ENCODE measurements around the gene SEC11C. TPM values are rescaled to one million over a fixed set of nuclear protein-coding genes. Genes with fewer than 3 reads are reported as not detected.

SEC11C gene
- total and polyA plus RNA-seq, 2 of the 13 experiments (the other 11 are each of a cell fraction or from before 2014, with no cell fraction given) = 71.9 to 297 TPM

DNA sequence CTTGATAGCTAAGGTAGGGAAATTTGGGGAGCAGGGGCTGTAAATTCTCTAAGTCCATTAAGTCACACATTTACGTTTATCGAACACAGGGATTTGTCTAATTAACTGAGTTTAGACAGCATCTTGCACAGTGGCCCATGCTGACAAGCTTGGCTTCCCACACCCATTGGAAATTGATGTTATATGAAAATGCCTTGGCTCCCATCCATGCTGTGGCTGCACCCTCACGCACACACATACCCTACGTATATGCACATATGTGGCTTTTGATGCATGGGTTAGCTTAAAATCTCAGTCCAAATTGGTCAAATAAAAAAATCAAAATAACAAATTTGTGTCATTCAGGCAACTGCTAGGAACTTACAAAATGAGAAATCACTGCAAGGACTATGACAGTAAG lies 37.8 kb downstream of the SEC11C start:
- H3K36me3 ChIP-seq (replicated peaks in 1 of 2; ENCODE audit: control insufficient read depth in 1 of 2, insufficient read depth in 2 of 2, low read length in 2 of 2) = no peaks in the 10 kb centered on the region
- H4K20me1 ChIP-seq (ENCODE audit: insufficient read depth, low read length) = no peaks in the 10 kb centered on the region
- no peak for ATAC-seq
- no peak overlapping the region for H3K27ac ChIP-seq (ENCODE audit: extremely low read length, insufficient read depth, low read length)
- BruUV-seq (replicated peaks) = no TSS peak
- in situ Hi-C loops (cut with HindIII; ENCODE audit: extremely low pct_ligation_motif_present, low pct_unique_long_range_greater_than_20kb) (no loop called here), intact Hi-C loops (cut with micrococcal nuclease; ENCODE audit: unreplicated experiment) (no loop called here)
- no peak overlapping the region for H3K9ac ChIP-seq (ENCODE audit: insufficient read depth, low read depth, low read length)
- ChIA-PET POLR2A (no interaction called here), CTCF (ENCODE audit: low intra/inter-chr PET ratio, low total read pairs) (no interaction called here)
- WGBS (ENCODE audit: low lambda C conversion rate) = 31% methylated on average over 4 of the region's 4 CpGs
- TF ChIP-seq ZSCAN31 (CRISPR knock-in tag; IDR thresholded peaks at IDR 0.05; ENCODE audit: low read depth) (no peak), ZNF564 (CRISPR knock-in tag; IDR thresholded peaks at IDR 0.05) (no peak), BHLHE40 (IDR thresholded peaks at IDR 0.05; ENCODE audit: low read length) (no peak), ZNF75D (CRISPR knock-in tag; IDR thresholded peaks at IDR 0.05; ENCODE audit: borderline replicate concordance) (no peak), EED (CRISPR knock-in tag; IDR thresholded peaks at IDR 0.05) (no peak), SOX5 (CRISPR knock-in tag; IDR thresholded peaks at IDR 0.05; ENCODE audit: borderline replicate concordance) (no peak), CENPT (CRISPR knock-in tag; IDR thresholded peaks at IDR 0.05; ENCODE audit: low read depth) (no peak), ZBTB1 (CRISPR knock-in tag; IDR thresholded peaks at IDR 0.05; ENCODE audit: borderline replicate concordance) (no peak), ZBTB43 (CRISPR knock-in tag; conservative IDR thresholded peaks at IDR 0.05) (no peak), TRIM22 (IDR thresholded peaks at IDR 0.05) (no peak), AKAP8 (CRISPR knock-in tag; IDR thresholded peaks at IDR 0.05) (no peak), ZNF572 (CRISPR knock-in tag; IDR thresholded peaks at IDR 0.05) (no peak), HNRNPUL1 (IDR thresholded peaks at IDR 0.05; ENCODE audit: low read depth, low read length) (no peak), ZNF280B (CRISPR knock-in tag; IDR thresholded peaks at IDR 0.05; ENCODE audit: borderline replicate concordance) (no peak)
- TF ChIP-seq, protein P1, sequence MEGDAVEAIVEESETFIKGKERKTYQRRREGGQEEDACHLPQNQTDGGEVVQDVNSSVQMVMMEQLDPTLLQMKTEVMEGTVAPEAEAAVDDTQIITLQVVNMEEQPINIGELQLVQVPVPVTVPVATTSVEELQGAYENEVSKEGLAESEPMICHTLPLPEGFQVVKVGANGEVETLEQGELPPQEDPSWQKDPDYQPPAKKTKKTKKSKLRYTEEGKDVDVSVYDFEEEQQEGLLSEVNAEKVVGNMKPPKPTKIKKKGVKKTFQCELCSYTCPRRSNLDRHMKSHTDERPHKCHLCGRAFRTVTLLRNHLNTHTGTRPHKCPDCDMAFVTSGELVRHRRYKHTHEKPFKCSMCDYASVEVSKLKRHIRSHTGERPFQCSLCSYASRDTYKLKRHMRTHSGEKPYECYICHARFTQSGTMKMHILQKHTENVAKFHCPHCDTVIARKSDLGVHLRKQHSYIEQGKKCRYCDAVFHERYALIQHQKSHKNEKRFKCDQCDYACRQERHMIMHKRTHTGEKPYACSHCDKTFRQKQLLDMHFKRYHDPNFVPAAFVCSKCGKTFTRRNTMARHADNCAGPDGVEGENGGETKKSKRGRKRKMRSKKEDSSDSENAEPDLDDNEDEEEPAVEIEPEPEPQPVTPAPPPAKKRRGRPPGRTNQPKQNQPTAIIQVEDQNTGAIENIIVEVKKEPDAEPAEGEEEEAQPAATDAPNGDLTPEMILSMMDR (CRISPR knock-in tag; IDR thresholded peaks at IDR 0.05) = no peak
- H3K4me3 ChIP-seq (replicated peaks in 1 of 3; ENCODE audit: insufficient read depth in 1 of 3, low read depth in 2 of 3, low read length in 3 of 3) = no peak overlapping the region
- H3K27me3 ChIP-seq (ENCODE audit: control insufficient read depth in 1 of 2, insufficient read depth in 2 of 2, low read length in 2 of 2) = peaks cover 0 to 11% of the 10 kb centered on the region in 2 experiments; a peak in 1 of 5 replicates
- H2AFZ ChIP-seq (ENCODE audit: low read length) = no peak overlapping the region
- peaks cover 20% of the 10 kb centered on the region for H3K9me3 ChIP-seq (ENCODE audit: low read length)
- no peak for FAIRE-seq
- H3K4me1 ChIP-seq (ENCODE audit: insufficient read depth, low read length) = no peaks in the 10 kb centered on the region
- no peak for DNase-seq (ENCODE audit: low spot score)
- no peaks in the 10 kb centered on the region for H3K79me2 ChIP-seq (ENCODE audit: insufficient read depth, low read length)
- H3K4me2 ChIP-seq (ENCODE audit: low read depth, low read length) = no peak overlapping the region
